NCI-H1105 (cell line): ENCODE data around the gene ANAPC7.
"Not testable (repeated sequence)": the region's sequence is repeated elsewhere in the genome, so short reads cannot be mapped to it uniquely, and the experiment has no call there.

Experiments
- DNase-seq: peaks from one replicate; lab custom pipeline; 2025; lab: John Stamatoyannopoulos, UW

The ANAPC7 gene, protein sequence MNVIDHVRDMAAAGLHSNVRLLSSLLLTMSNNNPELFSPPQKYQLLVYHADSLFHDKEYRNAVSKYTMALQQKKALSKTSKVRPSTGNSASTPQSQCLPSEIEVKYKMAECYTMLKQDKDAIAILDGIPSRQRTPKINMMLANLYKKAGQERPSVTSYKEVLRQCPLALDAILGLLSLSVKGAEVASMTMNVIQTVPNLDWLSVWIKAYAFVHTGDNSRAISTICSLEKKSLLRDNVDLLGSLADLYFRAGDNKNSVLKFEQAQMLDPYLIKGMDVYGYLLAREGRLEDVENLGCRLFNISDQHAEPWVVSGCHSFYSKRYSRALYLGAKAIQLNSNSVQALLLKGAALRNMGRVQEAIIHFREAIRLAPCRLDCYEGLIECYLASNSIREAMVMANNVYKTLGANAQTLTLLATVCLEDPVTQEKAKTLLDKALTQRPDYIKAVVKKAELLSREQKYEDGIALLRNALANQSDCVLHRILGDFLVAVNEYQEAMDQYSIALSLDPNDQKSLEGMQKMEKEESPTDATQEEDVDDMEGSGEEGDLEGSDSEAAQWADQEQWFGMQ

GRCh38 chr12:110403146-110403975 is at the start of gene ANAPC7:
Gene ANAPC7, minus strand, starts transcription at chr12:110403708. Its CDS starts 81 bp downstream, at chr12:110403627.
- peak; percentile 92 for DNase-seq

GRCh38 chr12:110451263-110451662 is 47.8 kb upstream of the ANAPC7 start:
- no peak for DNase-seq

DNA sequence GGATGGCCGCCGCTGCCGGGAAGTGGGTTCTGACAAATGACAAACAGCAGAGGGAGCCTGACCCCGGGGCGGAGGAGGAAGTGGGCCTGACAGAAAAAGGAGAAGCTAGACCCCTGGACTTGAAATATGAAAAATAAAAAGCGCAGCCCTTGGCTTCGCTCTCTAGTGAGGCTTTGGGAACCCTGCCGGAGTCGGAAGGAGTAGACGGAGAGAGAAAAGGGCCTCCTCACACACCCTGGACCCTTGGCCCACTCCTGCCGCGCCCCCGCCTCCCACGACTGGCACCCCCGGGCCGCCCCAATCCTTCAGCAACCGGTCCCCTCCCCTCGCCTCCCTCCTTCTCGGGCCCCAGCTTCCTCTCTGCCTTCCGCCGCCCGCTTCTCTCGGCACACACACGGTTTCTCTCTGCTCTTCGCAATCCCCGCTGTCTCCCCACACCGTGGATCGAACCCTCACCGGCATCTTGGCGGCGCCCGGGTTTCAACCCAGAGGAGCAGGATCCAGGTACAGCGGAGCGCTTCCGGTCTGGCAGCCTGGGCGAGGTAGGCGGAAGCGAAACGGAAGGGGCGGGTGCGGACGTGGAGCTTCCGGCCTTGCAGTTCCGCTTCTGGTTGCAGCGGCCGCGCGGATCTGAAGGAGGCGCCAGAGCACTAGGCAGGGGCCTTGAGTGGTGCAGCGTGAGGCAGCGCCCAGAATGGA is 46.4 kb upstream of the ANAPC7 start, which contains the start of gene ARPC3:
Gene ARPC3, minus strand, starts transcription at position 539 of the 699 bp plus-strand sequence. Its CDS starts 77 bp downstream, at position 462.
- peak; percentile 96 for DNase-seq

- no peak for DNase-seq
Measured at GRCh38 chr12:110444455-110444854, 40.9 kb upstream of the ANAPC7 start.

DNA sequence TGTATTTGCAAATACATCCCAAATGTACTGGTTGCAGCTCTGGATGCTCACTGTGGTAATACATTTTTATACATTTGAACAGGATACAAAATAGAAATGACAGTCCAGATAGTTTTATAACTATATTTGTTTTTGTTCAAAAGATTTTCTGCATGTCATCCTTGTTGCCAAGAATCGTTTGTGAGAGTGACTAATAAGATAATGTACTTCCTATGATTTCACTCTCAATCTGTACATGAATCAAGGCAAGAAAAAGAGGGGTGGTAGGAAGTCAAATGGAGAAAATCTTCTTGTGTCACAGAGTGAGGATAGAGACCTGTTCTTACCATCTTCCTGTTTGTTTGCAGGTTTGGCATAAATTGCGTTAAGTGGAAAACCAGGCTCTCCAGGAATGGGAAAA is 32.7 kb upstream of the ANAPC7 start:
- no peak for DNase-seq

DNA sequence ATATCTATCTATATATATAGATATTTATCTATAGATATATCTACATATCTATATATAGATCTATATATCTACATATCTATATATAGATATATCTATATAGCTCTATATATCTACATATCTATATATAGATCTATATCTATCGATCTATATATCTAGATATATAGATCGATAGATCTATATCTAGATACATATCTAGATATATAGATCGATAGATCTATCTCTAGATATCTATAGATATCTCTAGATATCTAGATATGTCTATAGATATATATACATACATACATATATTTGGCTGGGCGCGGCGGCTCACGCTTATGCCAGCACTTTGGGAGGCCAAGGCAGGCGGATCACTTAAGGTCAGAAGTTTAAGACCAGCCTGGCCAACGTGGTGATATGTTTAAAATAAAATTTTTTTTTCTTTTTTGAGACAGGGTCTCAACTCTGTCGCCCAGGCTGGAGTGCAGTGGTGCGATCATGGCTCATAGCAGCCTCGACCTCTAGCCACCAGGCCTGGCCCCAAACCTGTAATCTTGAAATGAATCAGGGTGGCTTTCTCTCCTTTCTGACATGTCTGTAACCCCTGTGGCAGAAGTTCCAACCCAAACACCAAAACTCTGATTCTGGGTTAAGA is 28.6 kb upstream of the ANAPC7 start:
- DNase-seq = no peak

GRCh38 chr12:110429676-110430075 is 26.2 kb upstream of the ANAPC7 start:
- not testable (repeated sequence) for DNase-seq

GRCh38 chr12:110426406-110426805 is 22.9 kb upstream of the ANAPC7 start:
- DNase-seq = no peak

DNA sequence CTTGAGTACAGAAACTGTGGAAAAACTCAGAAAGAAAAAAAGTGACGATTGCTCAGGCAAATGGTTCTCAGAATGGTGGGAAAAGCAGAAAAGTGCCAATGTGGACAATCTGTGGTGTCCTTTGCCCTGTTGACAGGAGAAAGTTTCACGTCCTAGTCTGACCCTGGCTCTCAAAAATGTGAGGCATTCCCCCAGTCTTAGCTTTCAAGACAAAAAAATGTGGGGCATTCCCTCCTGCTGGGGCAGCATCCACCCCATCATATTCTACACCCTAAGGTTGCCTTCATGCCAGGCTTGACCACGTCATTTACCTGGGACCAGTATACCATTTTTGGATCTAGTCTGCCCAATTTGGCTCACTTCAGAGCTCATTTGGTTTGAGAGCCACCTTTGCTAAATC is 20.7 kb upstream of the ANAPC7 start:
- DNase-seq = no peak

DNA sequence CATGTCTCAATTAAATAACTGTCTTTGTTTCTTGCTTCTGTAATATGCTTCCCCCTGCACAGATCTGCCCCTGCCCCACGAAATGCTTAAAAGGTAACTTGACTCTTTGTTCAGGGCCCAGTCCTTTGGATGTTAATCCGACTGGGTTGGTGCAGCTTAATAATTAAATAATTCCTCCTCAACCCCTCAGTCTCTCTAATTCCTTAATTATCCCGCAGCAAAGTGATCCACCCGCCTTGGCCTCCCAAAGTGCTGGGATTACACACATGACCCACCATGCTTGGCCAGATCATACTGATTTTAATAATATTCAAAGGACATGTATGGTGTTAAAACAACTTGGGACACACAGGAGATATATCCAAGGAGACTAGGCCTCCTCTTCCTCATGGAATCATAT is 18.2 kb upstream of the ANAPC7 start:
- no peak for DNase-seq

GRCh38 chr12:110421159-110421661 is 17.7 kb upstream of the ANAPC7 start:
- no peak for DNase-seq

DNA sequence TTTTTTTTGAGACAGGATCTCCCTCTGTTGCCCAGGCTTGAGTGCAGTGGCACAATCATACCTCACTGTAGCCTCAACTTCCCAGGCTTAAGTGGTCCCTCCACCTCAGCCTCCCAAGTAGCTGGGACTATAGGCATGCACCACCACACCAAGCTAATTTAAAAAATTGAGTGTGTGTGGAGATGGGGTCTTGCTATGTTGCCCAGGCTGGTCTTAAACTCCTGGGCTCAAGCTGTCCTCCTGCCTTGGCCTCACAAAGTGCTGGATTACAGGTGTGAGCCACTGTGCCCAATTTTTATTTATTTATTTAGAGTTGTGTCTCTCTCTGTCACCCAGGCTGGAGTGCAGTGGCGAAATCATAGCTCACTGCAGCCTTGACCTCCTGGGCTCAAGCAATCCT is 17.1 kb upstream of the ANAPC7 start:
- not testable (repeated sequence) for DNase-seq

DNA sequence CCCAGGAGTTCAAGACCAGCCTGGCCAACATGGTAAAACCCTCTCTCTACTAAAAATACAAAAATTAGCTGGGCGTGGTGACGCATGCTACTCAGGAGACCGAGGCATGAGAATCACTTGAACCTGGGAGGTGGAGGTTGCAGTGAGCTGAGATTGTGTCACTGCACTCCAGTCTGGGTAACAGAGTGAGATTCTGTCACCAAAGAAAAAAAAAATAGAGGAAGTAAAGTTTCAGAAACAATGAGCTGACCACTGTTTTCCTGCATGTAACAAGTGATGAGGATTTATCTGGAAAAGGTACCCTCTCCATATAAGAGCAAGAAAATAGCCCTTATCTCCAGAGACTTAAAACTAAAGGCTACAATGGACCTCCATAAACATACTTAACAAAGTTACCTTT is 13.6 kb upstream of the ANAPC7 start:
- DNase-seq = not testable (repeated sequence)

DNA sequence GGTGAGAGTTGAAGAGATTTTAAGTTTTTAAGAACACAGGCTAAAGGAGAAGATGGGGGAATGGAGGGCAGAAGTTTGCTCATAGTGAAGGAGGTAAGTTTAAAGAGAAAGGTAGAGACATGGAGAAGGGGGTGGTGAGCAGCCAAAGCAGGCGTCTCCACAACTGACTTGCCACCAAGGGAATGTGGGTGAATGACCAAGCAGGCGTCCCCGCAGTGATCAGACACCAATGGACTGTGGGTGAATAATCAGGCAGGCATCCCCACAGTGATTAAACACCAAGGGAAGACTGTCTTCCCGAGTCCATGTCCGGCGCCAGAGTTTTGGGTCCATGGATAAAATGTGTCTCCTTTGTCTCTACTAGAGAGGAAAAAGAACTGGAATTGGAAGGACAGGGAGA is 6.6 kb upstream of the ANAPC7 start:
- DNase-seq = not testable (repeated sequence)

DNA sequence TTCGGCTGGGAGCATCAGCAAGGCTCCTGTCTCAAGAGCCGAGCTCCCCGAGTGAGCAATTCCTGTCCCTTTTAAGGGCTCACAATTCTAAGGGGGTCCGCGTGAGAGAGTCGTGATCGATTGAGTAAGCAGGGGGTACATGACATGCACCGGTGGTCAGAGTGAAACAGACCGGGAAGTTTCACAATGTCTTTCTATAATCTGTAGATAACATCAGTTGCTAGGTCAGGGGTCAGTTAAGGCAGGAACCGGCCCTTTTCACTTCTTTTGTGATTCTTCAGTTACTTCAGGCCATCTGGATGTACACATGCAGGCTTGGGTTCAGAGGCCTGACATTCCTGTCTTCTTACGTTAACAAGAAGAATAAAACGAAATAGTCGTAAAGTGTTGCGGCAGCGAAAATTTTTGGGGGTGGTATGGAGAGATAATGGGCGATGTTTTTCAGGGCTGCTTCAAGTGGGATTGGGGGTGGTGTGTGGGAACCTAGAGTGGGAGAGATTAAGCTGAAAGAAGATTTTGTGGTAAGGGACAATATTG is 1.7 kb upstream of the ANAPC7 start:
- not testable (repeated sequence) for DNase-seq

- DNase-seq = peak; percentile 80
Measured at GRCh38 chr12:110403976-110404682, 621 bp upstream of the ANAPC7 start.

GRCh38 chr12:110382683-110383082 is 20.8 kb downstream of the ANAPC7 start:
- DNase-seq = no peak

GRCh38 chr12:110379631-110380030 is 23.9 kb downstream of the ANAPC7 start:
- DNase-seq = no peak

- DNase-seq = no peak
Measured at GRCh38 chr12:110379197-110379596, 24.3 kb downstream of the ANAPC7 start.

DNA sequence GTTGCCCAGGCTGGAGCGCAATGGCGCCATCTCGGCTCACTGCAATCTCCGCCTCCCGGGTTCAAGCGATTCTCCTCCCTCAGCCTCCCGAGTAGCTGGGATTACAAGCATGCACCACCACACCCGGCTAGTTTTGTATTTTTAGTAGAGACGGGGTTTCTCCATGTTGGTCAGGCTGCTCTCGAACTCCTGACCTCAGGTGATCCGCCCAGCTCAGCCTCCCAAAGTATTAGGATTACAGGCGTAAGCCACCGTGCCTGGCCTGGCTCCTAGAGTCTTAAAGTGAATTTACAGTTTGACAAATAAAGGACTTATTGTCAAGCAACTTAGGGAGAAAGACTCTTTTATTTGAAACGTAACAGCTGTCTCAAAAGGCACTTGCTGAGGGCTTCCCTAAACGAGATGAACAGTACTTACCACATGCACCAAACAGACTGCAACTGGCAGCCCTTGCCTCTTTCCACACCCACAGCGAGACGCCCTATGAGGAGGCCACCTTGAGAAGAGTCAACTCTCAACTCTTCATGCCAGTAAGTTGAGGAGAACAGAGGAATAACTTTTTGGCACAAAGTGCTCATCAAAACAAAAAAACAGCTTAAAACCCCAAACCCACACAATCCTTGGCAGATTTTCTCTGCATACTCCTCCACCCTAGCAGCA is 25.2 kb downstream of the ANAPC7 start:
- not testable (repeated sequence) for DNase-seq
